Stimulated activated CD4-positive, alpha-beta T cell treated with anti-CD3 and anti-CD28 coated beads, Interleukin-15, amount 100 ng/mL, for 1 hour (primary cell): ENCODE data around the gene GNA12.
"Not testable (repeated sequence)": the region's sequence is repeated elsewhere in the genome, so short reads cannot be mapped to it uniquely, and the experiment has no call there.

ENCODE experiments used
- DNase-seq, 2 donors: peaks; one replicate each; pipeline ENCODE4 v3.0.0-alpha.2; 2020; ENCODE audit warnings: low read depth in 1 of 2, low spot score in 1 of 2

GNA12 gene

GRCh38 chr7:2680256-2680655 is 163.9 kb downstream of the GNA12 start:
- DNase-seq: no peak

GRCh38 chr7:2679135-2680127 is 164.7 kb downstream of the GNA12 start:
- not testable (repeated sequence) for DNase-seq

DNA sequence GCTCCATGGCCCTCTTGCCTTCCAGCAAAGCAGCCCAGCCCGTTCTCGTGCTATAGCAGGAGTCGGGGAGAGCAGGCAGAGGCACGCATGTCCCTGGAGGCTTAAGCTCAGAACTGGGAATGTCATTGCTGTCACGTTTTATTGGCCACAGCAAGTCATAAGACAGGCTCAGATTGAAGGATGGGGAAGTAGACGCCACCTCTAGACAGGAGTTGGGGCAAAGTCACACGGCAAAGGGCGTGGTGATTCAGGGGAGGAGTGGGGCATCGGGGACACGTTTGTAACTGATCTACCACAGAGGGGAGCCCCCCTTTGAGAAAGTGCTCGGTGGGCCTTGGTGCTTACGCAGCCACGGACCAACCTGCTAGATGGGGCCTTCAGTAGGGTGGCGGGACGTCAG is 165.7 kb downstream of the GNA12 start:
- not testable (repeated sequence) for DNase-seq
